Mucosa of descending colon (tissue), 3 donors: ENCODE data around the gene BMPR2. TPM values are rescaled to one million over a fixed set of nuclear protein-coding genes. Genes with fewer than 3 reads are reported as not detected.

Source experiments
- ATAC-seq: fragments of 200-7000 bp; cut with Tn5 transposase; one replicate; pipeline ENCODE4 v1.9.1; 2020; ENCODE audit warnings: mild to moderate bottlenecking, moderate library complexity
- DNase-seq, 3 donors: peaks; one replicate each; pipeline ENCODE4 v3.0.0-alpha.2; 2020
- H3K36me3 ChIP-seq: fragments of 200-600 bp; one replicate; pipeline ENCODE4 v1.8.0; 2021; ENCODE audit warnings: low read depth, mild to moderate bottlenecking
- H3K4me1 ChIP-seq: fragments of 200-600 bp; one replicate; pipeline ENCODE4 v1.8.0; 2021; ENCODE audit warnings: low read depth, mild to moderate bottlenecking
- H3K4me3 ChIP-seq: fragments of 200-600 bp; one replicate; pipeline ENCODE4 v1.8.0; 2021; ENCODE audit warnings: mild to moderate bottlenecking
- H3K9me3 ChIP-seq: fragments of 200-600 bp; one replicate; pipeline ENCODE4 v1.8.0; 2021; ENCODE audit warnings: mild to moderate bottlenecking
- intact Hi-C, 2 donors: fragments of 100-400 bp; cut with DNase I in 1 of 2; cut with micrococcal nuclease in 1 of 2; formaldehyde crosslinking; loops; one replicate each; pipeline versions ENCODE4 v1.11.0 to v1.11.1; 2022; cut with DNase I, micrococcal nuclease
- total RNA-seq, 3 donors: library from RNA; stranded (reverse); fragmentation: NEBNext Ultra II Directional in 2 of 3; extraction: Animal tissue kit (Norgen Biotek cat#: 25700) in 2 of 3; gene quantifications; one replicate each; pipeline versions ENCODE4 v1.2.1 to v1.2.4, GENCODE V29; 2021 to 2023
- TF ChIP-seq, protein P1 (sequence below): fragments of 200-600 bp; IDR thresholded peaks from one replicate; pipeline ENCODE4 v1.8.0; 2022; ENCODE audit warnings: antibody characterized with exemption, mild to moderate bottlenecking
- donor health status: DM: no; HTN: no; CAD: no; lungs with moderate emphysema.
- donor health status: DM: no; HTN: no; CAD: no.
- donor health status: DM: no; HTN: yes; CAD: no.

The BMPR2 gene
- total RNA-seq, 3 donors from 2014 or later, result 33.9 to 54.5 (median 38.7) TPM

- intact Hi-C loops, result no loop called here
- TF ChIP-seq, protein P1, sequence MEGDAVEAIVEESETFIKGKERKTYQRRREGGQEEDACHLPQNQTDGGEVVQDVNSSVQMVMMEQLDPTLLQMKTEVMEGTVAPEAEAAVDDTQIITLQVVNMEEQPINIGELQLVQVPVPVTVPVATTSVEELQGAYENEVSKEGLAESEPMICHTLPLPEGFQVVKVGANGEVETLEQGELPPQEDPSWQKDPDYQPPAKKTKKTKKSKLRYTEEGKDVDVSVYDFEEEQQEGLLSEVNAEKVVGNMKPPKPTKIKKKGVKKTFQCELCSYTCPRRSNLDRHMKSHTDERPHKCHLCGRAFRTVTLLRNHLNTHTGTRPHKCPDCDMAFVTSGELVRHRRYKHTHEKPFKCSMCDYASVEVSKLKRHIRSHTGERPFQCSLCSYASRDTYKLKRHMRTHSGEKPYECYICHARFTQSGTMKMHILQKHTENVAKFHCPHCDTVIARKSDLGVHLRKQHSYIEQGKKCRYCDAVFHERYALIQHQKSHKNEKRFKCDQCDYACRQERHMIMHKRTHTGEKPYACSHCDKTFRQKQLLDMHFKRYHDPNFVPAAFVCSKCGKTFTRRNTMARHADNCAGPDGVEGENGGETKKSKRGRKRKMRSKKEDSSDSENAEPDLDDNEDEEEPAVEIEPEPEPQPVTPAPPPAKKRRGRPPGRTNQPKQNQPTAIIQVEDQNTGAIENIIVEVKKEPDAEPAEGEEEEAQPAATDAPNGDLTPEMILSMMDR, result no peak
- H3K4me1 ChIP-seq, result no peaks in the 10 kb centered on the region
Measured at GRCh38 chr2:202444000-202444399, 67.9 kb downstream of the BMPR2 start.

DNA sequence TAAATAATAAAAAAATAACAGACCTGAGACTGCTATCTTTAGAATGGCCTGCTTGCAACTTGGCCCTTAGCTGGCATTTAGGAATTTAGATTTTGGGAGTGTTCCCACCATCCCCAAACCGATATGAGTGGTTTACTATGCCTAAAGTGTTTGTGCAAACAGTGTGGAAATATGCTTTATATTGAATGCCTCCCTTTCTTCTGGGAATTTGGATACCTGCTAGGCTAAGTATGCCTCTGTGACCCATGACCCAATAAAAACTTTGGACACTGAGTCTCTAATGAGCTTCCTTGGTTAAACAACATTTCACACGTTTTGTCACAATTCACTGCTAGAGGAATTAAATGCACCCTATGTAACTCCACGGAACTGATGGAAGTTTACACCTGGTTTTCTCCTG lies 73.2 kb downstream of the BMPR2 start:
- intact Hi-C loops, result no loop called here
- H3K9me3 ChIP-seq, result no peaks in the 10 kb centered on the region
- H3K36me3 ChIP-seq, result no peaks in the 10 kb centered on the region
- H3K4me3 ChIP-seq, result no peak overlapping the region
- TF ChIP-seq, protein P1, result no peak
- ATAC-seq, result no peak
- no peak for DNase-seq
- no peaks in the 10 kb centered on the region for H3K4me1 ChIP-seq

More at GRCh38 chr2:202444000-202444399, 67.9 kb downstream of the BMPR2 start:
- H3K4me3 ChIP-seq, result no peak overlapping the region
- H3K9me3 ChIP-seq, result no peaks in the 10 kb centered on the region
- no peaks in the 10 kb centered on the region for H3K36me3 ChIP-seq
- ATAC-seq, result no peak
- DNase-seq, result no peak

DNA sequence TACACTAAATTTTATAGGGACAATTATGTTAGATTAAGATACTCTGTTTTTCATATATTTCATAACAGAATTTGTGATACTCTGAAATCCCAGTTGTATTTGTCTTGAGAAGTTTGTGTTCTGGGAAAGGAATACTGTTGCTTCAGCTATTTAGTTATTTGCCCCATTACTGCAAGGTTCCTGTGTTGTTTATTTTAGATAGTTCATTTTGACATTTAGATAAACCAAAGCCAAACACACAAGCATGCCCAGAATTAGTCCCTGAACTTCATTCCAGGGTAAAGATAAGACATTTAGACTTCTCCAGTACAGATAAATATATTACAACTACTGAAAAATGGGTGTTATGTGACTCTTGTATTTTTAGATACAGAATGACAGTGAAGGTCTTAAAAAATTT lies 74.7 kb downstream of the BMPR2 start:
- ATAC-seq (no peak), DNase-seq (no peak)
- no peaks in the 10 kb centered on the region for H3K4me1 ChIP-seq

GRCh38 chr2:202452744-202453143 lies 76.6 kb downstream of the BMPR2 start:
- H3K4me3 ChIP-seq, result no peak overlapping the region
- no peak for ATAC-seq
- no peaks in the 10 kb centered on the region for H3K4me1 ChIP-seq
- TF ChIP-seq, protein P1, result no peak
- H3K36me3 ChIP-seq, result no peaks in the 10 kb centered on the region
- no peaks in the 10 kb centered on the region for H3K9me3 ChIP-seq
- intact Hi-C loops, result no loop called here
- no peak for DNase-seq

More for the DNA sequence above, 74.7 kb downstream of the BMPR2 start:
- Histone ChIP-seq H3K4me3 (no peak overlapping the region), H3K9me3 (no peaks in the 10 kb centered on the region), H3K36me3 (no peaks in the 10 kb centered on the region)
- TF ChIP-seq, protein P1, result no peak
- intact Hi-C loops, result no loop called here

DNA sequence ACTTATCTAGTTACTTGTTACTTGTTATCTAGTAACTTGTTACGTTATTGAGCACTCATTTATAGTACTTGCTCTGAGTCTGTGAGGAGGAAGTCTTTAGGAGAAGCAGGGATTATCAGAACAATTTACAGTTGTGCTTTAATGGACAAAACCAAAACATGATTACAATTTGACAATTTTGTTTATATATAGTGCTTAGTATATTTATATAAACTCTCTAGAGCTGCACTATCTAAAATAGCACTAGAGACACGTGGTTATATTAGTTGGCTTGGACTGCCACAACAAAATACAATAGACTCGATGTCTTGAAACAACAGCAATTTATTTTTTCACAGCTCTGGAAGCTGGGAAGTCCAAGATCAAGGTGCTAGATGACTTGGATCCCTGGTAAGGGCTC lies 78.4 kb downstream of the BMPR2 start:
- intact Hi-C loops, result no loop called here
- Histone ChIP-seq H3K4me1 (no peaks in the 10 kb centered on the region), H3K36me3 (no peaks in the 10 kb centered on the region), H3K4me3 (no peak overlapping the region), H3K9me3 (no peaks in the 10 kb centered on the region)
- TF ChIP-seq, protein P1, result no peak
- no peak for ATAC-seq
- no peak for DNase-seq

DNA sequence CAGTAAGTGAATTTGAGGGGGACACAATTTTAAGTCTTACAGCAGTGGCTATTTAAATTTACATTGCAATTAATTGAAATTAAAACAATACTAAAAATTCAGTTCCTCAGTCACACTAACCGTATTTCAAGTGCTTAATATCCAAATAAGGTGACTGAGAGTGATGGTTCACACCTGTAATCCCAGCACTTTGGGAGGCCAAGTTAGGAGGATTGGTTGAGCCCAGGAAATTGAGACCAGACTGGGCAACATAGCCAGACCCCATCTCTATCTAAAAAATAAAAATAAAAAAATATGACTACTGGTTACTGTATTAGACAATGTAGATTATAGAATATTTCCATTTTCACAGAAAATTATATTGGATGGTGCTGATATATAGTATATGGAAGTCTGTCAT lies 79.0 kb downstream of the BMPR2 start:
- Histone ChIP-seq H3K4me1 (no peaks in the 10 kb centered on the region), H3K36me3 (no peaks in the 10 kb centered on the region), H3K9me3 (no peaks in the 10 kb centered on the region), H3K4me3 (no peak overlapping the region)
- DNase-seq (no peak), ATAC-seq (no peak)
- TF ChIP-seq, protein P1, result no peak
- intact Hi-C loops, result no loop called here
